CD4-positive, alpha-beta T cell (primary cell): ENCODE measurements around the gene CD200R1L. TPM values are rescaled to one million over a fixed set of nuclear protein-coding genes. Genes with fewer than 3 reads are reported as not detected.

Source experiments
- ATAC-seq: fragments of 200-7000 bp; cut with Tn5 transposase; one replicate; pipeline ENCODE4 v1.10.0; 2022; ENCODE audit warnings: mild to moderate bottlenecking; ENCODE audit not compliant: poor library complexity
- CTCF ChIA-PET: fragments of 350-600 bp; sonication (Branson Sonifier 250); formaldehyde crosslinking; loops from one replicate; lab custom pipeline; 2021; ENCODE audit warnings: antibody characterized with exemption, inconsistent platforms; lab: Charles Lee
- POLR2A ChIA-PET: fragments of 350-600 bp; sonication (Branson Sonifier 250); formaldehyde crosslinking; loops from one replicate; lab custom pipeline; 2021; ENCODE audit warnings: antibody characterized with exemption, inconsistent platforms; lab: Charles Lee
- DNase-seq, 14 experiments: peaks; one replicate each; pipeline ENCODE4 v3.0.0-alpha.2; 2013 to 2020; ENCODE audit warnings: mixed read lengths in 2 of 14
- H3K27ac ChIP-seq, 2 donors: one replicate each; pipeline versions ENCODE4 v1.5.1 to v1.7.0; 2013; ENCODE audit warnings: low read length in 2 of 2, low read depth in 1 of 2, mild to moderate bottlenecking in 1 of 2
- H3K27me3 ChIP-seq, 2 experiments: 1 replicate in 1 of 2; 2 replicates in 1 of 2; pipeline versions ENCODE4 v1.6.1 to v1.7.0; 2013; ENCODE audit warnings: low read length in 2 of 2, control low read depth in 1 of 2, mild to moderate bottlenecking in 1 of 2, moderate library complexity in 1 of 2; ENCODE audit not compliant: insufficient read depth in 2 of 2, control insufficient read depth in 1 of 2
- H3K36me3 ChIP-seq: one replicate; pipeline ENCODE4 v1.6.1; 2013; ENCODE audit warnings: low read length, control low read depth; ENCODE audit not compliant: insufficient read depth
- H3K4me1 ChIP-seq: one replicate; pipeline ENCODE4 v1.6.1; 2013; ENCODE audit warnings: low read length, control low read depth; ENCODE audit not compliant: insufficient read depth
- H3K4me3 ChIP-seq: one replicate; pipeline ENCODE4 v1.5.1; 2013; ENCODE audit warnings: mild to moderate bottlenecking, low read length, moderate library complexity
- H3K9me3 ChIP-seq, 2 experiments: 1 replicate in 1 of 2; 2 replicates in 1 of 2; pipeline versions ENCODE4 v1.6.1 to v1.7.0; 2013; ENCODE audit warnings: low read length in 2 of 2, mild to moderate bottlenecking in 2 of 2, control low read depth in 1 of 2, moderate library complexity in 1 of 2; ENCODE audit not compliant: control insufficient read depth in 1 of 2, insufficient read depth in 1 of 2
- H3K27ac Mint-ChIP-seq: one replicate; pipeline ENCODE4 v1.8.0; 2020; ENCODE audit warnings: mixed read lengths
- H3K27me3 Mint-ChIP-seq: one replicate; pipeline ENCODE4 v1.8.0; 2021; ENCODE audit warnings: mixed read lengths
- H3K36me3 Mint-ChIP-seq: one replicate; pipeline ENCODE4 v1.8.0; 2021; ENCODE audit warnings: low read depth, mixed read lengths
- H3K4me1 Mint-ChIP-seq: one replicate; pipeline ENCODE4 v1.8.0; 2021; ENCODE audit warnings: low read depth, mixed read lengths
- H3K4me3 Mint-ChIP-seq: one replicate; pipeline ENCODE4 v1.8.0; 2020; ENCODE audit warnings: mild to moderate bottlenecking, mixed read lengths
- H3K9me3 Mint-ChIP-seq: one replicate; pipeline ENCODE4 v1.8.0; 2020; ENCODE audit warnings: mixed read lengths
- CTCF ChIP-seq: fragments of 200-600 bp; IDR thresholded peaks from one replicate; pipeline ENCODE4 v1.8.0; 2022; ENCODE audit warnings: antibody characterized with exemption, mild to moderate bottlenecking
- intact Hi-C, 2 experiments: fragments of 100-400 bp; cut with DNase I in 1 of 2; cut with micrococcal nuclease in 1 of 2; formaldehyde crosslinking; loops; one replicate each; pipeline versions ENCODE4 v1.15.1 to v1.9.0; 2023 to 2025; cut with DNase I, micrococcal nuclease
- total RNA-seq, 174 experiments: library from RNA in 2 of 174; stranded (reverse) in 2 of 174; gene quantifications; one replicate each; pipeline ENCODE4 v1.2.3 and lab custom pipeline; 2021 to 2026

The CD200R1L gene
- total RNA-seq, 2 experiments from 2014 or later = 0.17 TPM; not detected in 1

DNA sequence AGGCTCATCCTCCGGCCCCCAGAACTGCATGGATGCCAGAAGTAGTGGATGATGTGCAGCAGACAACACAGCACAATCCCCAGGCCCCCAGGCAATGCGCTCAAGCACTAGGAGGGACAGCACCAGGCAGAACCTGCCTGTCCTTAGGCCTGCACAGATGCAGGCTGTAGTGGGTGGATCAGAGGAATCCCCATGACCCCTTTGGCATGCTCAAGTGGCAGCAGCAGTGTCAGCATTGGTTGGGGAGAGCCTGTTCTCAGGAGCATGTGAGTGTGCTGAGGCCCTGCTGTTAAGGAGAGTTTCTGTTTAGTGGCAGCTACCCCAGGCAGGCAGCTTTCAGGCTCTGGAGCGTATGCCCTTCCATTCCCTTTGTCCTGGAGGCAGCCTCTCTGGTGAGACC, 25.1 kb upstream of the CD200R1L start:
- Histone ChIP-seq H3K27ac (no peak overlapping the region), H3K4me3 (no peak overlapping the region), H3K9me3 (peaks cover 14 to 18% of the 10 kb centered on the region in 2 experiments), H3K27me3 (no peaks in the 10 kb centered on the region), H3K36me3 (no peaks in the 10 kb centered on the region), H3K4me1 (no peaks in the 10 kb centered on the region)
- intact Hi-C loops = no loop called here
- ChIA-PET CTCF (no interaction called here), POLR2A (no interaction called here)
- Mint-ChIP-seq H3K9me3 (peaks cover 14% of the 10 kb centered on the region), H3K27ac (no peak overlapping the region), H3K36me3 (no peaks in the 10 kb centered on the region), H3K27me3 (no peaks in the 10 kb centered on the region), H3K4me3 (no peak overlapping the region), H3K4me1 (no peaks in the 10 kb centered on the region)
- ATAC-seq (no peak), DNase-seq (no peak)
- no peak for TF ChIP-seq CTCF

DNA sequence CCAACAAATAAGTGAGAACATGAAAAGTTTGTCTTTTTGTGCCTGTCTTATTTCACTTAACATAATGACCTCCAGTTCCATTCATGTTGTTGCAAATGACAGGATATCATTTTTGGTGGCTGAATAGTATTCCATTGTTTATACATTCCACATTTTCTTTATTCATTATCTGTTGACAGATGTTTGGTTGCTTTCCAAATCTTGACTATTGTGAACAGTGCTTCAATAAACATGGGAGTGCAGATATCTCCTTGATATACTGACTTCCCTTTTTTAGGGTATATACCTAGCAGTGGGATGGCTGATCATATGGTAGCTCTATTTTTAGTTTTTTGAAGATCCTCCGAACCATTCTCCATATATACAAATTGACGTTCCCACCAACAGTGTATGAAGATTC, 19.1 kb upstream of the CD200R1L start:
- H3K9me3 Mint-ChIP-seq = peaks cover 11% of the 10 kb centered on the region
- no peaks in the 10 kb centered on the region for H3K36me3 Mint-ChIP-seq
- Histone ChIP-seq H3K27me3 (no peaks in the 10 kb centered on the region), H3K4me1 (no peaks in the 10 kb centered on the region), H3K36me3 (no peaks in the 10 kb centered on the region), H3K27ac (no peak overlapping the region), H3K9me3 (peaks cover 6 to 14% of the 10 kb centered on the region in 2 experiments), H3K4me3 (no peak overlapping the region)
- no peak for TF ChIP-seq CTCF
- H3K4me3 Mint-ChIP-seq = no peak overlapping the region
- no peak for ATAC-seq
- H3K27me3 Mint-ChIP-seq = no peaks in the 10 kb centered on the region
- no peak overlapping the region for H3K27ac Mint-ChIP-seq
- DNase-seq = no peak
- CTCF ChIA-PET = interaction anchor here (0.7 kb wide), 1 partner anchor 1034 kb away, joined by 3 read pairs; no protein-coding TSS in a partner anchor
- H3K4me1 Mint-ChIP-seq = no peaks in the 10 kb centered on the region
- POLR2A ChIA-PET = interaction anchor here (0.6 kb wide), 1 partner anchor 18 kb away, joined by 6 read pairs; no protein-coding TSS in a partner anchor
- intact Hi-C loops = no loop called here

DNA sequence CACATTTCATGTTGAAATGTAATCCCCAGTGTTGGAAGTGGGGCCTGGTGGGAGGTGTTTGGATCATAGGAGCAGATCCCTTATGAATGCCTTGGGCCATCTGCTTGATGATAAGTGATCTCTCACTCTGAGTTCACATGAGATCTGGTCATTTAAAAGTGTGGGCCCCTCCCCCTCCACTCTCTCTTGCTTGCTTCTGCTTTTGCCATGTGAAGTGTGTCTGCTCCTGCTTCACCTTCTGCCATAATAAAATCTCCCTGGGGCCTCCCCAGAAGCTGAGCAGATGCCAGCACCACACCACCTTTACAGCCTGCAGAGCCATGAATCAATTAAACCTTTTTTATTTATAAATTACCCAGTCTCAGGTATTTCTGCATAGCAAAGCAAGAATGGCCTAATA, 14.2 kb upstream of the CD200R1L start:
- no peak overlapping the region for H3K4me3 Mint-ChIP-seq
- H3K36me3 Mint-ChIP-seq = no peaks in the 10 kb centered on the region
- H3K27me3 Mint-ChIP-seq = no peaks in the 10 kb centered on the region
- H3K9me3 Mint-ChIP-seq = peaks cover 4% of the 10 kb centered on the region
- intact Hi-C loops = no loop called here
- no peak overlapping the region for H3K4me3 ChIP-seq
- CTCF ChIA-PET = no interaction called here
- no peaks in the 10 kb centered on the region for H3K36me3 ChIP-seq
- H3K27ac Mint-ChIP-seq = no peak overlapping the region
- no peak for TF ChIP-seq CTCF
- ATAC-seq = no peak
- H3K4me1 Mint-ChIP-seq = peaks cover 29% of the 10 kb centered on the region
- POLR2A ChIA-PET = no interaction called here
- no peaks in the 10 kb centered on the region for H3K27me3 ChIP-seq
- no peak overlapping the region for H3K27ac ChIP-seq
- no peaks in the 10 kb centered on the region for H3K9me3 ChIP-seq
- H3K4me1 ChIP-seq = peaks cover 12% of the 10 kb centered on the region
- DNase-seq = peak in 1 of 14 experiments; percentile 27
